Gastrocnemius medialis (tissue), 4 donors: ENCODE results near the gene ATE1. TPM values are rescaled to one million over a fixed set of nuclear protein-coding genes. Genes with fewer than 3 reads are reported as not detected.

Experiments
- ATAC-seq, 2 donors: fragments of 150-250 bp; one replicate each; pipeline ENCODE4 v1.9.1; 2016
- DNase-seq, 2 donors: peaks; one replicate each; pipeline ENCODE4 v3.0.0-alpha.2; 2019
- H3K27ac ChIP-seq, 4 donors: fragments of 200-600 bp; sonication (generic); 1 replicate in 1 of 4; 2 replicates in 3 of 4; pipeline ENCODE4 v1.5.1; 2016 to 2018; ENCODE audit warnings: mild to moderate bottlenecking in 2 of 4, moderate library complexity in 1 of 4
- H3K27me3 ChIP-seq, 3 donors: fragments of 200-600 bp; sonication (generic) in 2 of 3; 1 replicate in 1 of 3; 2 replicates in 2 of 3; pipeline versions ENCODE4 v1.5.1 to v1.6.0; 2016 to 2019; ENCODE audit warnings: mild to moderate bottlenecking in 1 of 3, moderate library complexity in 1 of 3
- H3K36me3 ChIP-seq, 2 donors: fragments of 200-600 bp; sonication (generic) in 1 of 2; one replicate each; pipeline ENCODE4 v1.5.1; 2017 to 2018
- H3K4me1 ChIP-seq, 2 donors: fragments of 200-600 bp; sonication (generic) in 1 of 2; one replicate each; pipeline ENCODE4 v1.5.1; 2016 to 2017; ENCODE audit warnings: mild to moderate bottlenecking in 2 of 2
- H3K4me3 ChIP-seq, 4 donors: fragments of 200-600 bp; sonication (generic) in 3 of 4; 1 replicate in 1 of 4; 2 replicates in 3 of 4; pipeline ENCODE4 v1.5.1; 2016 to 2019; ENCODE audit warnings: mild to moderate bottlenecking in 2 of 4
- H3K9me3 ChIP-seq, 3 donors: fragments of 200-600 bp; sonication (generic) in 2 of 3; 1 replicate in 1 of 3; 2 replicates in 2 of 3; pipeline ENCODE4 v1.5.1; 2016 to 2019
- CTCF ChIP-seq, 5 experiments: fragments of 450-650 bp in 3 of 5; fragments of 200-600 bp in 2 of 5; sonication (generic) in 2 of 5; IDR thresholded peaks in 4 of 5; conservative IDR thresholded peaks in 1 of 5; 1 replicate in 4 of 5; 2 replicates in 1 of 5; pipeline ENCODE4 v1.5.1; 2016 to 2019; ENCODE audit warnings: antibody characterized with exemption in 5 of 5, mild to moderate bottlenecking in 3 of 5, moderate library complexity in 3 of 5
- POLR2A ChIP-seq, 2 donors: fragments of 450-650 bp; IDR thresholded peaks; one replicate each; pipeline ENCODE4 v1.6.1; 2017; ENCODE audit warnings: antibody characterized with exemption in 2 of 2, mild to moderate bottlenecking in 2 of 2, moderate library complexity in 2 of 2
- in situ Hi-C, 4 donors: fragments of 200-750 bp; cut with MboI; loops; one replicate each; pipeline versions ENCODE4 v1.15.0 to v1.8.0; 2017; ENCODE audit warnings: low sequenced_read_pairs in 4 of 4
- intact Hi-C: fragments of 100-400 bp; cut with DNase I; formaldehyde crosslinking; loops from one replicate; pipeline ENCODE4 v1.15.1; 2023; ENCODE audit warnings: low total_unique reads
- total RNA-seq, 4 donors: library from RNA; depleted of rRNA; stranded (reverse); fragments of >200 nt; gene quantifications; one replicate each; pipeline versions ENCODE4 v1.1.0 to v1.2.3, GENCODE V29; 2016

ATE1 gene
- total RNA-seq, 4 donors from 2014 or later, result 34.3 to 57.6 (median 39.4) TPM

- ATAC-seq (peak in 1 of 2 donors; percentile 84), DNase-seq (no peak)
- Histone ChIP-seq H3K4me3 (no peak overlapping the region), H3K4me1 (peaks cover 0 to 3% of the 10 kb centered on the region in 2 donors), H3K27me3 (no peaks in the 10 kb centered on the region), H3K36me3 (peaks cover 0 to 27% of the 10 kb centered on the region in 2 donors), H3K27ac (no peak overlapping the region), H3K9me3 (no peaks in the 10 kb centered on the region)
- intact Hi-C loops (loop anchor here (2.0 to 5.0 kb wide), 2 partner anchors 76 to 958 kb away; no protein-coding TSS in a partner anchor), in situ Hi-C loops (loop anchor here in 1 of 4 donors (25.0 kb wide), 1 partner anchor 963 kb away; no protein-coding TSS in a partner anchor)
- TF ChIP-seq POLR2A (IDR thresholded peaks at IDR 0.05) (no peak), CTCF (IDR thresholded peaks at IDR 0.05 in 4 of 5, conservative IDR thresholded peaks at IDR 0.05 in 1 of 5) (peak; percentile 28 to 71 (median 48))
Measured at GRCh38 chr10:121900443-121901174, 27.2 kb downstream of the ATE1 start.

- no peaks in the 10 kb centered on the region for H3K27me3 ChIP-seq
- H3K9me3 ChIP-seq, result no peaks in the 10 kb centered on the region
- DNase-seq (no peak), ATAC-seq (no peak)
- H3K27ac ChIP-seq, result no peak overlapping the region
- TF ChIP-seq CTCF (IDR thresholded peaks at IDR 0.05 in 4 of 5, conservative IDR thresholded peaks at IDR 0.05 in 1 of 5) (no peak), POLR2A (IDR thresholded peaks at IDR 0.05) (no peak)
- intact Hi-C loops, result loop anchor here (2.0 to 5.0 kb wide), 2 partner anchors 75 to 957 kb away; no protein-coding TSS in a partner anchor
- peaks cover 0 to 34% of the 10 kb centered on the region in 2 donors for H3K36me3 ChIP-seq
- H3K4me3 ChIP-seq, result no peak overlapping the region
- in situ Hi-C loops, result loop anchor here (10.0 to 25.0 kb wide), 2 partner anchors 955 to 962 kb away; no protein-coding TSS in a partner anchor
- peaks cover 0 to 3% of the 10 kb centered on the region in 2 donors for H3K4me1 ChIP-seq
Measured at GRCh38 chr10:121899727-121900126, 28.1 kb downstream of the ATE1 start.

GRCh38 chr10:121891103-121891502, 36.7 kb downstream of the ATE1 start:
- no peaks in the 10 kb centered on the region for H3K27me3 ChIP-seq
- intact Hi-C loops, result no loop called here
- DNase-seq (no peak), ATAC-seq (no peak)
- H3K9me3 ChIP-seq, result no peaks in the 10 kb centered on the region
- H3K4me3 ChIP-seq, result no peak overlapping the region
- H3K36me3 ChIP-seq, result peaks cover 0 to 19% of the 10 kb centered on the region in 2 donors
- in situ Hi-C loops, result loop anchor here in 3 of 4 donors (10.0 to 25.0 kb wide), 2 partner anchors 946 to 954 kb away; no protein-coding TSS in a partner anchor
- no peak for TF ChIP-seq POLR2A (IDR thresholded peaks at IDR 0.05)
- TF ChIP-seq CTCF (IDR thresholded peaks at IDR 0.05 in 4 of 5, conservative IDR thresholded peaks at IDR 0.05 in 1 of 5), result no peak
- no peaks in the 10 kb centered on the region for H3K4me1 ChIP-seq
- H3K27ac ChIP-seq, result no peak overlapping the region

GRCh38 chr10:121889212-121889611, 38.6 kb downstream of the ATE1 start:
- no peaks in the 10 kb centered on the region for H3K9me3 ChIP-seq
- peaks cover 0 to 12% of the 10 kb centered on the region in 2 donors for H3K36me3 ChIP-seq
- TF ChIP-seq CTCF (IDR thresholded peaks at IDR 0.05 in 4 of 5, conservative IDR thresholded peaks at IDR 0.05 in 1 of 5) (no peak), POLR2A (IDR thresholded peaks at IDR 0.05) (no peak)
- intact Hi-C loops (loop anchor here (5.0 kb wide), 1 partner anchor 947 kb away; no protein-coding TSS in a partner anchor), in situ Hi-C loops (loop anchor here in 2 of 4 donors (25.0 kb wide), 1 partner anchor 952 kb away; no protein-coding TSS in a partner anchor)
- no peak for DNase-seq
- no peak overlapping the region for H3K4me3 ChIP-seq
- no peaks in the 10 kb centered on the region for H3K27me3 ChIP-seq
- H3K4me1 ChIP-seq, result no peaks in the 10 kb centered on the region
- ATAC-seq, result no peak
- no peak overlapping the region for H3K27ac ChIP-seq
